ENCODE results near the gene PRRC2A. TPM values are rescaled to one million over a fixed set of nuclear protein-coding genes. Genes with fewer than 3 reads are reported as not detected.

PRRC2A gene
- total RNA-seq (2021; fragmentation: NEBNext Ultra II Directional; extraction: Animal tissue kit (Norgen Biotek cat#: 25700)) = 100 to 1,000 TPM; 216 to 259 (median 231) TPM
- long read RNA-seq, partial matches to known transcripts = 12 of 12 reads
- long read RNA-seq, other reads (novel, unspliced or antisense) = 0 of 12 reads

DNA sequence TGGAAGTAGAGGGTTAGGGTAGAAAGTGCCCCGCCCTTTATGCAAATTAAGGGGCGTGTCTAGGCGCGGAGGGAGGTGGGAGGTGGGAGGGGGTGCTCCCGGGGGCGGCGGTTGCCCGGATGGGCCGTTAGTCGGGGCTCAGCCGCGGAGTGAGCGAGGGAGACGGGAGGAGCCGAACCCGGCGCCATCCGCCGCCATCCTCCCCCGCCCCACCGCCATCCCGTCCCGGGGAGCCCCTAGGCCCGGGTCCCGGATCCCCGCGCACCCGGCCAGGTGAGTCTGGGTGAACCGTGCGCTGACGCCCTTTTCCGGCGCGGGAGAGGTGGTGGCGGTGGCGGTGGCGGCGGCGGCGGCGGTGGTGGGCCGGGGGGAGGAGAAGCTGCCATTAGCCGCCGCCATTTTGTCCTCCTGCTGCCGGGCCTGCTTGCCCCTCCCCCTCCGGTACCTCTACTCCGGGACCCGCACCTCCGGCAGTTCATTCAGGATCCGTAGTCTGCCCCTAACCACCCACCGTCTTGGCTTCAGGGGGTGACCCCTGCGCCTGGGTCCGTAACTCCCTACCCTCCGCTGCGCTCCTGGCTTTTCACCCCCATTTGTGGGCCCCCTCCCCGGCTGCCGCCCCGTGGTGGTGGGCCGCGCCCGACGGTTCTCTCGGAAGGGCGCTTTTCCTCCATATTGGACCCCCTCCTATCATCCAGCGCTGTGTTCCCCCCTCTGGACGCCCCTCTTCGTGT is at the start of gene PRRC2A:
TSS of gene PRRC2A (plus strand) at position 130 of the 734 bp plus-strand sequence. CDS start 2,075 bp downstream, outside the sequence.
- DNase-seq = no peak
- no peak for TF ChIP-seq CTCF (IDR thresholded peaks at IDR 0.05)
- Mint-ChIP-seq H3K27ac (peak within 1 kb of the TSS; percentile 100), H3K36me3 (ENCODE audit: low read depth) (peaks cover 35% of the 10 kb centered on the region), H3K4me1 (ENCODE audit: low read depth) (peaks cover 21% of the 10 kb centered on the region), H3K9me3 (no peaks in the 10 kb centered on the region), H3K4me3 (peak within 1 kb of the TSS; percentile 97), H3K27me3 (ENCODE audit: insufficient read depth) (peaks cover 4% of the 10 kb centered on the region)

DNA sequence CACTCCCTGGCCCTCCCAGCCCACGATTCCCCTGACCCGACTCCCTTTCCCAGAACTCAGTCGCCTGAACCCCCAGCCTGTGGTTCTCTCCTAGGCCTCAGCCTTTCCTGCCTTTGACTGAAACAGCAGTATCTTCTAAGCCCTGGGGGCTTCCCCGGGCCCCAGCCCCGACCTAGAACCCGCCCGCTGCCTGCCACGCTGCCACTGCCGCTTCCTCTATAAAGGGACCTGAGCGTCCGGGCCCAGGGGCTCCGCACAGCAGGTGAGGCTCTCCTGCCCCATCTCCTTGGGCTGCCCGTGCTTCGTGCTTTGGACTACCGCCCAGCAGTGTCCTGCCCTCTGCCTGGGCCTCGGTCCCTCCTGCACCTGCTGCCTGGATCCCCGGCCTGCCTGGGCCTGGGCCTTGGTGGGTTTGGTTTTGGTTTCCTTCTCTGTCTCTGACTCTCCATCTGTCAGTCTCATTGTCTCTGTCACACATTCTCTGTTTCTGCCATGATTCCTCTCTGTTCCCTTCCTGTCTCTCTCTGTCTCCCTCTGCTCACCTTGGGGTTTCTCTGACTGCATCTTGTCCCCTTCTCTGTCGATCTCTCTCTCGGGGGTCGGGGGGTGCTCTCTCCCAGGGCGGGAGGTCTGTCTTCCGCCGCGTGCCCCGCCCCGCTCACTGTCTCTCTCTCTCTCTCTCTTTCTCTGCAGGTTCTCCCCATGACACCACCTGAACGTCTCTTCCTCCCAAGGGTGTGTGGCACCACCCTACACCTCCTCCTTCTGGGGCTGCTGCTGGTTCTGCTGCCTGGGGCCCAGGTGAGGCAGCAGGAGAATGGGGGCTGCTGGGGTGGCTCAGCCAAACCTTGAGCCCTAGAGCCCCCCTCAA is 48.2 kb upstream of the PRRC2A start, which contains the start of gene LTA:
TSS of gene LTA (plus strand) at position 249 of the 871 bp plus-strand sequence. CDS start at position 703, 454 bp downstream.
- no peaks in the 10 kb centered on the region for H3K36me3 Mint-ChIP-seq (ENCODE audit: low read depth)
- peaks cover 27% of the 10 kb centered on the region for H3K4me1 Mint-ChIP-seq (ENCODE audit: low read depth)
- TF ChIP-seq CTCF (IDR thresholded peaks at IDR 0.05) = no peak
- DNase-seq = no peak
- H3K9me3 Mint-ChIP-seq = no peaks in the 10 kb centered on the region
- no peak within 1 kb of the TSS for H3K27ac Mint-ChIP-seq
- peaks cover 11% of the 10 kb centered on the region for H3K27me3 Mint-ChIP-seq (ENCODE audit: insufficient read depth)
- no peak within 1 kb of the TSS for H3K4me3 Mint-ChIP-seq

- no peaks in the 10 kb centered on the region for H3K9me3 Mint-ChIP-seq
- no peak for DNase-seq
- no peak overlapping the region for H3K4me3 Mint-ChIP-seq
- no peak overlapping the region for H3K27ac Mint-ChIP-seq
- no peak for TF ChIP-seq CTCF (IDR thresholded peaks at IDR 0.05)
- no peaks in the 10 kb centered on the region for H3K36me3 Mint-ChIP-seq (ENCODE audit: low read depth)
- peaks cover 27% of the 10 kb centered on the region for H3K4me1 Mint-ChIP-seq (ENCODE audit: low read depth)
- H3K27me3 Mint-ChIP-seq (ENCODE audit: insufficient read depth) = peaks cover 11% of the 10 kb centered on the region
These were observed 47.0 kb upstream of the PRRC2A start for GRCh38 chr6:31573239-31574105.

GRCh38 chr6:31574106-31575061 is 46.1 kb upstream of the PRRC2A start:
- Mint-ChIP-seq H3K36me3 (ENCODE audit: low read depth) (no peaks in the 10 kb centered on the region), H3K27ac (no peak overlapping the region), H3K4me3 (no peak overlapping the region)

More at GRCh38 chr6:31574106-31575061, 46.1 kb upstream of the PRRC2A start:
- Mint-ChIP-seq H3K4me1 (ENCODE audit: low read depth) (peaks cover 27% of the 10 kb centered on the region), H3K27me3 (ENCODE audit: insufficient read depth) (peaks cover 11% of the 10 kb centered on the region), H3K9me3 (no peaks in the 10 kb centered on the region)
- no peak for DNase-seq
- TF ChIP-seq CTCF (IDR thresholded peaks at IDR 0.05) = no peak
